SK-N-SH (cell line): ENCODE results near the gene NSG2.

Experiments used
- EP300 ChIP-seq, 2 experiments: IDR thresholded peaks; 2 replicates each; pipeline versions ENCODE4 v1.4.0 to v1.6.1; 2012; ENCODE audit warnings: borderline replicate concordance in 1 of 2, low read depth in 1 of 2, low read length in 1 of 2
- EZH2phosphoT487 ChIP-seq: fragments of 200-600 bp; sonication (generic); IDR thresholded peaks from 2 replicates; pipeline ENCODE4 v1.6.1; 2017; ENCODE audit warnings: low read depth, mixed run types, mild to moderate bottlenecking, antibody characterized with exemption, moderate library complexity, borderline replicate concordance
- FOSL2 ChIP-seq: IDR thresholded peaks from 2 replicates; pipeline ENCODE4 v1.4.0; 2012; ENCODE audit warnings: low read depth, mild to moderate bottlenecking, moderate library complexity, borderline replicate concordance
- FOXM1 ChIP-seq: IDR thresholded peaks from 2 replicates; pipeline ENCODE4 v1.4.0; 2012; ENCODE audit warnings: low read depth, mild to moderate bottlenecking
- MAX ChIP-seq: IDR thresholded peaks from 2 replicates; pipeline ENCODE4 v1.4.0; 2012; ENCODE audit warnings: low read depth
- MEF2A ChIP-seq: IDR thresholded peaks from 2 replicates; pipeline ENCODE4 v1.4.0; 2012; ENCODE audit warnings: low read depth, borderline replicate concordance
- SMC3 ChIP-seq: IDR thresholded peaks from 2 replicates; pipeline ENCODE4 v1.6.1; 2012; ENCODE audit warnings: low read depth, low read length, improper control_type of control experiment
- TAF1 ChIP-seq: IDR thresholded peaks from 2 replicates; pipeline ENCODE4 v1.6.1; 2012; ENCODE audit warnings: low read depth, mild to moderate bottlenecking, low read length, moderate library complexity, borderline replicate concordance
- TF ChIP-seq, protein P1 (sequence below): fragments of 200-600 bp; sonication (generic); IDR thresholded peaks from 2 replicates; pipeline ENCODE4 v1.6.1; 2017; ENCODE audit warnings: antibody characterized with exemption, mild to moderate bottlenecking, moderate library complexity
- TF ChIP-seq, protein P2 (sequence below): IDR thresholded peaks from 2 replicates; pipeline ENCODE4 v1.6.1; 2012; ENCODE audit warnings: mild to moderate bottlenecking, low read depth, low read length, moderate library complexity

DNA sequence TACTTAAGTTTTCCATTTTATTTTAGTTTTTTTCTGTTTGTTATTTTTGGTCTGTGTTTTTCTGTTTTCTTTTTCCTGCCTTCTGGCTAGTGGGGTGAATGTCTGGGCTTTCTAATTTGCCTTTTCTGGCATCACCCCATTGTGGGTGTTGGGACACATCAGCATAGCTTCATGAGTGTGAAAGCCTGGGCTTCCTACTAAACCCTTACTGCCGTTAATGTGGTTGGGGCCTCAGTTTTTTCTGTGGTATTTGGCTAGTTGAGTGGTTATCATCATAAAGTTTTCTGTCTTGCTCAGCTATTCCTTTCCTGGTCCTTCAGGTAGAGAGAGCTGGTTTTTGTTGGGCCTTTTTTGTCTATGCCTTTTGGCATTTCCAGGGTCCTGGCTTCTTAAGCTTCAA, 35.1 kb upstream of the NSG2 start:
- TF ChIP-seq, protein P1, sequence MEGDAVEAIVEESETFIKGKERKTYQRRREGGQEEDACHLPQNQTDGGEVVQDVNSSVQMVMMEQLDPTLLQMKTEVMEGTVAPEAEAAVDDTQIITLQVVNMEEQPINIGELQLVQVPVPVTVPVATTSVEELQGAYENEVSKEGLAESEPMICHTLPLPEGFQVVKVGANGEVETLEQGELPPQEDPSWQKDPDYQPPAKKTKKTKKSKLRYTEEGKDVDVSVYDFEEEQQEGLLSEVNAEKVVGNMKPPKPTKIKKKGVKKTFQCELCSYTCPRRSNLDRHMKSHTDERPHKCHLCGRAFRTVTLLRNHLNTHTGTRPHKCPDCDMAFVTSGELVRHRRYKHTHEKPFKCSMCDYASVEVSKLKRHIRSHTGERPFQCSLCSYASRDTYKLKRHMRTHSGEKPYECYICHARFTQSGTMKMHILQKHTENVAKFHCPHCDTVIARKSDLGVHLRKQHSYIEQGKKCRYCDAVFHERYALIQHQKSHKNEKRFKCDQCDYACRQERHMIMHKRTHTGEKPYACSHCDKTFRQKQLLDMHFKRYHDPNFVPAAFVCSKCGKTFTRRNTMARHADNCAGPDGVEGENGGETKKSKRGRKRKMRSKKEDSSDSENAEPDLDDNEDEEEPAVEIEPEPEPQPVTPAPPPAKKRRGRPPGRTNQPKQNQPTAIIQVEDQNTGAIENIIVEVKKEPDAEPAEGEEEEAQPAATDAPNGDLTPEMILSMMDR, result no peak
- TF ChIP-seq MEF2A, result no peak
- no peak for TF ChIP-seq EP300 (IDR thresholded peaks at IDR 0.05; ENCODE audit: borderline replicate concordance in 1 of 2, low read depth in 1 of 2, low read length in 1 of 2)
- TF ChIP-seq SMC3, result no peak
- no peak for TF ChIP-seq MAX
- TF ChIP-seq, protein P2, sequence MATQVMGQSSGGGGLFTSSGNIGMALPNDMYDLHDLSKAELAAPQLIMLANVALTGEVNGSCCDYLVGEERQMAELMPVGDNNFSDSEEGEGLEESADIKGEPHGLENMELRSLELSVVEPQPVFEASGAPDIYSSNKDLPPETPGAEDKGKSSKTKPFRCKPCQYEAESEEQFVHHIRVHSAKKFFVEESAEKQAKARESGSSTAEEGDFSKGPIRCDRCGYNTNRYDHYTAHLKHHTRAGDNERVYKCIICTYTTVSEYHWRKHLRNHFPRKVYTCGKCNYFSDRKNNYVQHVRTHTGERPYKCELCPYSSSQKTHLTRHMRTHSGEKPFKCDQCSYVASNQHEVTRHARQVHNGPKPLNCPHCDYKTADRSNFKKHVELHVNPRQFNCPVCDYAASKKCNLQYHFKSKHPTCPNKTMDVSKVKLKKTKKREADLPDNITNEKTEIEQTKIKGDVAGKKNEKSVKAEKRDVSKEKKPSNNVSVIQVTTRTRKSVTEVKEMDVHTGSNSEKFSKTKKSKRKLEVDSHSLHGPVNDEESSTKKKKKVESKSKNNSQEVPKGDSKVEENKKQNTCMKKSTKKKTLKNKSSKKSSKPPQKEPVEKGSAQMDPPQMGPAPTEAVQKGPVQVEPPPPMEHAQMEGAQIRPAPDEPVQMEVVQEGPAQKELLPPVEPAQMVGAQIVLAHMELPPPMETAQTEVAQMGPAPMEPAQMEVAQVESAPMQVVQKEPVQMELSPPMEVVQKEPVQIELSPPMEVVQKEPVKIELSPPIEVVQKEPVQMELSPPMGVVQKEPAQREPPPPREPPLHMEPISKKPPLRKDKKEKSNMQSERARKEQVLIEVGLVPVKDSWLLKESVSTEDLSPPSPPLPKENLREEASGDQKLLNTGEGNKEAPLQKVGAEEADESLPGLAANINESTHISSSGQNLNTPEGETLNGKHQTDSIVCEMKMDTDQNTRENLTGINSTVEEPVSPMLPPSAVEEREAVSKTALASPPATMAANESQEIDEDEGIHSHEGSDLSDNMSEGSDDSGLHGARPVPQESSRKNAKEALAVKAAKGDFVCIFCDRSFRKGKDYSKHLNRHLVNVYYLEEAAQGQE, result no peak
- TF ChIP-seq TAF1, result no peak
- no peak for TF ChIP-seq FOXM1
- TF ChIP-seq EZH2phosphoT487, result no peak
- no peak for TF ChIP-seq FOSL2
